Measurements from ENCODE around the gene GEMIN2.
A peak's percentile ranks its signal among the peaks of the same experiment; 100 is the strongest.
"Not testable (repeated sequence)": the region's sequence is repeated elsewhere in the genome, so short reads cannot be mapped to it uniquely, and the experiment has no call there.

The GEMIN2 gene

GRCh38 chr14:39113685-39114072 is 444 bp upstream of the GEMIN2 start:
- Histone ChIP-seq H3K4me1 (ENCODE audit: insufficient read depth, insufficient read length) (no peaks in the 10 kb centered on the region), H3K9ac (ENCODE audit: insufficient read length, low read depth) (no peak overlapping the region), H3K27me3 (ENCODE audit: insufficient read depth, insufficient read length) (no peaks in the 10 kb centered on the region), H3K4me3 (ENCODE audit: insufficient read length, low read depth) (peak overlapping the region; percentile 74), H3K36me3 (ENCODE audit: insufficient read depth, insufficient read length, low read length) (peaks cover 17% of the 10 kb centered on the region), H3K9me3 (ENCODE audit: insufficient read depth, low read length) (no peaks in the 10 kb centered on the region)
- no peak for DNase-seq (ENCODE audit: low read depth, low spot score)
- TF ChIP-seq SUZ12 (IDR thresholded peaks at IDR 0.05; ENCODE audit: extremely low read depth, insufficient read depth, insufficient read length) (no peak), YY1 (IDR thresholded peaks at IDR 0.05; ENCODE audit: insufficient read depth, insufficient read length) (no peak), ZNF274 (IDR thresholded peaks at IDR 0.05; ENCODE audit: low read depth, low read length) (no peak)

GRCh38 chr14:39122330-39123138 is 8.4 kb downstream of the GEMIN2 start:
- no peaks in the 10 kb centered on the region for H3K27me3 ChIP-seq (ENCODE audit: insufficient read depth, insufficient read length)
- no peak overlapping the region for H3K9ac ChIP-seq (ENCODE audit: insufficient read length, low read depth)
- no peak for DNase-seq (ENCODE audit: low read depth, low spot score)
- H3K4me3 ChIP-seq (ENCODE audit: insufficient read length, low read depth): no peak overlapping the region
- no peaks in the 10 kb centered on the region for H3K9me3 ChIP-seq (ENCODE audit: insufficient read depth, low read length)
- H3K4me1 ChIP-seq (ENCODE audit: insufficient read depth, insufficient read length): no peaks in the 10 kb centered on the region
- H3K36me3 ChIP-seq (ENCODE audit: insufficient read depth, insufficient read length, low read length): peaks cover 65% of the 10 kb centered on the region
- TF ChIP-seq SUZ12 (IDR thresholded peaks at IDR 0.05; ENCODE audit: extremely low read depth, insufficient read depth, insufficient read length): no peak
- no peak for TF ChIP-seq ZNF274 (IDR thresholded peaks at IDR 0.05; ENCODE audit: low read depth, low read length)
- TF ChIP-seq YY1 (IDR thresholded peaks at IDR 0.05; ENCODE audit: insufficient read depth, insufficient read length): no peak

DNA sequence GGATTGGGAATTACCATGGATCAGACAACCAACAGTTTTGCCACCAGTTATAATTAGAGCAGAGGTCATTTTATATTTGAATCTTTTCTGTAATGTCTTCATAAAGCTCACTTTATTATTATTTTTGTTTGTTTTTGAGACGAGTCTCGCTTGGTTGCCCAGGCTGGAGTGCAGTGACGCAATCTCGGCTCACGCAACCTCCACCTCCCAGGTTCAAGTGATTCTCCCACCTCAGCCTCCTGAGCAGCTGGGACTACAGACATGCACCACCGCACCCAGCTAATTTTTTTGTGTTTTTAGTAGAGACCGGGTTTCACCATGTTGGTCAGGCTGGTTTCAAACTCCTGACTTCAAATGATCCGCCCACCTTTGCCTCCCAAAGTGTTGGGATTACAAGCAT is 23.7 kb downstream of the GEMIN2 start:
- H3K4me3 ChIP-seq (ENCODE audit: insufficient read length, low read depth); H3K4me1 ChIP-seq (ENCODE audit: insufficient read depth, insufficient read length); H3K9ac ChIP-seq (ENCODE audit: insufficient read length, low read depth); DNase-seq (ENCODE audit: low read depth, low spot score); H3K27me3 ChIP-seq (ENCODE audit: insufficient read depth, insufficient read length): not testable (repeated sequence)
- H3K9me3 ChIP-seq (ENCODE audit: insufficient read depth, low read length): peaks cover 16% of the 10 kb centered on the region; the same call in 1 of the 2 replicates
- peaks cover 26% of the 10 kb centered on the region for H3K36me3 ChIP-seq (ENCODE audit: insufficient read depth, insufficient read length, low read length)

DNA sequence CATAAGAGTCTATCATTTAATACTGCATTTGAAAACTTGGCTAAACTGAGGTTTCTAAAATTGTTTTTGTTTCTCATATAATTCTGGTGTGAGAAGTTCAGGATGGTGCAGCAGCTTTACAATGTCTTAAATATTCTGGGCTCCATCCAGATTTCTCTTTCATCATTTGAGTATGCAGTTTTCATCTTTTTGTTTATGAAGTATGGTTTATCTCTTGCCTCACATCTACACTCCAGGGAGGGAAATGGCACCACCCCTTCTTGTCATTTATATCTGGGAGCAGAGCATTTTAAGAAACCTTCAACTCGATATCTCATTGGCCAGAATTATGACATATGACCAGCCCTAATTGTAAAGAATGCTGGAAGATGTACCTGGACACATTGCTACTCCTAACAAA is 24.3 kb downstream of the GEMIN2 start:
- TF ChIP-seq SUZ12 (IDR thresholded peaks at IDR 0.05; ENCODE audit: extremely low read depth, insufficient read depth, insufficient read length) (no peak), ZNF274 (IDR thresholded peaks at IDR 0.05; ENCODE audit: low read depth, low read length) (no peak), YY1 (IDR thresholded peaks at IDR 0.05; ENCODE audit: insufficient read depth, insufficient read length) (no peak)
- Histone ChIP-seq H3K4me3 (ENCODE audit: insufficient read length, low read depth) (no peak overlapping the region), H3K9me3 (ENCODE audit: insufficient read depth, low read length) (peaks cover 16% of the 10 kb centered on the region; the same call in 1 of the 2 replicates), H3K4me1 (ENCODE audit: insufficient read depth, insufficient read length) (peaks cover 5% of the 10 kb centered on the region), H3K27me3 (ENCODE audit: insufficient read depth, insufficient read length) (no peaks in the 10 kb centered on the region), H3K9ac (ENCODE audit: insufficient read length, low read depth) (no peak overlapping the region), H3K36me3 (ENCODE audit: insufficient read depth, insufficient read length, low read length) (peaks cover 26% of the 10 kb centered on the region)
- DNase-seq (ENCODE audit: low read depth, low spot score): no peak

DNA sequence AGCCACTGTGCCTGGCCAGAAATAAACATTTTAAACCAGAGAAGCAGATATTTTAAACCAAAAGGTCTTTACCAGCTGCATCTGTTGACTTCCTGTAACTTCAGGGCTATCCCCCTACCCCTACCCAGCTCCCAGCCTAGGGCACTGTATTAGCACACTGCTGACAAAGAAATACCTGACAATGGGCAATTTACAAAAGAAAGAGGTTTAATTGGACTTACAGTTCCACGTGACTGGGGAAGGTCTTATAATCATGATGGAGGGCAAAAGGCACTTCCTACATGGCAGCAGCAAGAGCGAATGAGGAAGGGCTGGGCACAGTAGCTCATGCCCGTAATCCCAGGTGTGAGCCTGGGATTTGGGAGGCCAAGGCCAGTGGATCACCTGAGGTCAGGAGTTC is 26.0 kb downstream of the GEMIN2 start:
- Histone ChIP-seq H3K4me1 (ENCODE audit: insufficient read depth, insufficient read length) (peaks cover 5% of the 10 kb centered on the region), H3K9ac (ENCODE audit: insufficient read length, low read depth) (no peak overlapping the region), H3K36me3 (ENCODE audit: insufficient read depth, insufficient read length, low read length) (peaks cover 17% of the 10 kb centered on the region), H3K9me3 (ENCODE audit: insufficient read depth, low read length) (peaks cover 16% of the 10 kb centered on the region; the same call in 1 of the 2 replicates), H3K4me3 (ENCODE audit: insufficient read length, low read depth) (no peak overlapping the region), H3K27me3 (ENCODE audit: insufficient read depth, insufficient read length) (no peaks in the 10 kb centered on the region)
- DNase-seq (ENCODE audit: low read depth, low spot score): peak; percentile 40
- TF ChIP-seq YY1 (IDR thresholded peaks at IDR 0.05; ENCODE audit: insufficient read depth, insufficient read length) (no peak), ZNF274 (IDR thresholded peaks at IDR 0.05; ENCODE audit: low read depth, low read length) (no peak), SUZ12 (IDR thresholded peaks at IDR 0.05; ENCODE audit: extremely low read depth, insufficient read depth, insufficient read length) (no peak)

GRCh38 chr14:39141623-39142022 is 27.5 kb downstream of the GEMIN2 start:
- H3K9me3 ChIP-seq (ENCODE audit: insufficient read depth, low read length): peaks cover 16% of the 10 kb centered on the region; the same call in 1 of the 2 replicates
- not testable (repeated sequence) for H3K27me3 ChIP-seq (ENCODE audit: insufficient read depth, insufficient read length); H3K4me1 ChIP-seq (ENCODE audit: insufficient read depth, insufficient read length); H3K36me3 ChIP-seq (ENCODE audit: insufficient read depth, insufficient read length, low read length); H3K4me3 ChIP-seq (ENCODE audit: insufficient read length, low read depth); DNase-seq (ENCODE audit: low read depth, low spot score); H3K9ac ChIP-seq (ENCODE audit: insufficient read length, low read depth)

DNA sequence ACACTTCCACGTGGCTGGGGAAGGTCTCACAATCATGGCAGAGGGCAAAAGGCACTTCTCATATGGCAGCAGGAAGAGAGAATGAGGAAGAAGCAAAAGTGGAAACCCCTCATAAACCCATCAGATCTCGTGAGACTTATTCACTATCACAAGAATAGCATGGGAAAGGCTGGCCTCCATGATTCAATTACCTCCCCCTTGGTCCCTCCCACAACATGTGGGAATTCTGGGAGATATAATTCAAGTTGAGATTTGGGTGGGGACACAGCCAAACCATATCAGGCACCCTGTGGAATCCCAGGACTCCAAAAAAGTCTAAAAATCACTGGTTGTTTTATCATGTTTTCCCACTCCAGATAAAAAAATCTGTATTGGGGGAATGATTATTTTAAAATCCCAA is 29.1 kb downstream of the GEMIN2 start:
- not testable (repeated sequence) for H3K4me1 ChIP-seq (ENCODE audit: insufficient read depth, insufficient read length); DNase-seq (ENCODE audit: low read depth, low spot score); H3K4me3 ChIP-seq (ENCODE audit: insufficient read length, low read depth); H3K27me3 ChIP-seq (ENCODE audit: insufficient read depth, insufficient read length); H3K9ac ChIP-seq (ENCODE audit: insufficient read length, low read depth); H3K36me3 ChIP-seq (ENCODE audit: insufficient read depth, insufficient read length, low read length)
- peaks cover 16% of the 10 kb centered on the region; the same call in 1 of the 2 replicates for H3K9me3 ChIP-seq (ENCODE audit: insufficient read depth, low read length)
